LHCN-M2 (cell line): Measurements from ENCODE around the gene KRTAP1-1. TPM values are rescaled to one million over a fixed set of nuclear protein-coding genes. Genes with fewer than 3 reads are reported as not detected.
"Not testable (repeated sequence)": the region's sequence is repeated elsewhere in the genome, so short reads cannot be mapped to it uniquely, and the experiment has no call there.

Experiments
- DNase-seq: peaks from one replicate; pipeline ENCODE4 v3.0.0-alpha.2; 2012; ENCODE audit warnings: low read depth
- polyA plus RNA-seq: library from polyadenylated mRNA; unstranded; fragments of >200 nt; gene quantifications from one replicate; pipeline ENCODE4 v1.2.1, GENCODE V29; 2012; ENCODE audit warnings: missing spikeins
- total RNA-seq: library from RNA; depleted of rRNA; stranded (reverse); fragments of >200 nt; gene quantifications from 2 replicates; pipeline ENCODE4 v1.2.3, GENCODE V29; 2014; rRNA removed

The KRTAP1-1 gene, protein sequence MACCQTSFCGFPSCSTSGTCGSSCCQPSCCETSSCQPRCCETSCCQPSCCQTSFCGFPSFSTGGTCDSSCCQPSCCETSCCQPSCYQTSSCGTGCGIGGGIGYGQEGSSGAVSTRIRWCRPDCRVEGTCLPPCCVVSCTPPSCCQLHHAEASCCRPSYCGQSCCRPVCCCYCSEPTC
- not detected in 2 replicates for total RNA-seq
- polyA plus RNA-seq, result 0.35 TPM

DNA sequence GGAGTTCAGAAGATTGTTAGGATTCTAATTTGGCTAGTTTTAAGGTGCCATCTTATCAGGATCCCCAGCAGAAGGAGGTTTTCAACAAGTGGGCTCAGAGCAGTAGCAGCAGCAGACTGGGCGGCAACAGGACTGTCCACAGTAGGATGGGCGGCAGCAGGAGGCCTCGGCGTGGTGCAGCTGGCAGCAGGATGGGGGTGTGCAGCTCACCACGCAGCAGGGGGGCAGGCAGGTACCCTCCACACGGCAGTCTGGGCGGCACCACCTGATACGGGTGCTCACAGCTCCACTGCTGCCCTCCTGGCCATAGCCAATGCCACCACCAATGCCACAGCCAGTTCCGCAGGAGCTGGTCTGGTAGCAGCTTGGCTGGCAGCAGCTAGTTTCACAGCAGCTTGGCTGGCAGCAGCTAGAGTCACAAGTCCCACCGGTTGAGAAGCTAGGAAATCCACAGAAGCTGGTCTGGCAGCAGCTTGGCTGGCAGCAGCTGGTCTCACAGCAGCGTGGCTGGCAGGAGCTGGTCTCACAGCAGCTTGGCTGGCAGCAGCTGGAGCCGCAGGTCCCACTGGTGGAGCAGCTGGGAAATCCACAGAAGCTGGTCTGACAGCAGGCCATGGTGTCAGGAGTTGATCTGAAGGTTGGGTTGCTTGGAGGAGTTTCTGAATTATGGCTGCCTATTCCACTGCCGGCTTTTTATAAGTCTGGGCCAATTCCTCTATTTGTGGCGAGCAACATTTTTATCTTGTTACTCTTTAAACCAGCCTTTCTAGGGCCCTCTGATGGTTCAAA is at the start of gene KRTAP1-1:
Gene KRTAP1-1 (minus strand): TSS at position 668 of the 789 bp plus-strand sequence. CDS start 53 bp downstream, at position 615.
- peak; percentile 65 for DNase-seq

DNA sequence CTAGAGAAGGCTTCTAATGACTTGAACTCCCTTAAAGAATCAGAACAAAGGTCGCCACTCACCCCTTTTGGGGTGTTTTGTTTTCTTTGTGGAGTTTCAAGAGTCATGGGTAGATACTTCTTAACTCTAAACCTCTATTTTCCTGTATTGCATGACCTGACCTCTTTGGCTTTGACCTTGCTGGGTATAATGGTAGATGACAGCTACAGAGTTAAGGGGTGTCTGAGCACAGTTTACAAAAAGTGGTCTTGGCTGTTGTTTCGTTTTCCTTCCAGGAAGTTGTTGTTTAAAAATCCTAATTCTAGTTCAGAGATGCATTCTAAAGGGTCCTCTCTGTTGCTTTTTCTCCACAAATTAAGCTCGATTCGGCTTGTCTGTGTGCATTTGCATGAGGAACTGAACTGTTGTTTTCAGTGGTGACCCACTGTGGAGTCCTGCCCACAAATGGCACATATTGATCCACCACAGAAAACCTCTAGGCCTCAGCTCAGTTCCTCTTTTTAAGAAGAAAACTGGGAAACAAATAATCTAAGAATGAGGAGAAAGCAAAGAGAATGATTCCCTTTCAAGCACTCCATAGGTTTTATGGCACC is 47.6 kb upstream of the KRTAP1-1 start:
- not testable (repeated sequence) for DNase-seq

DNA sequence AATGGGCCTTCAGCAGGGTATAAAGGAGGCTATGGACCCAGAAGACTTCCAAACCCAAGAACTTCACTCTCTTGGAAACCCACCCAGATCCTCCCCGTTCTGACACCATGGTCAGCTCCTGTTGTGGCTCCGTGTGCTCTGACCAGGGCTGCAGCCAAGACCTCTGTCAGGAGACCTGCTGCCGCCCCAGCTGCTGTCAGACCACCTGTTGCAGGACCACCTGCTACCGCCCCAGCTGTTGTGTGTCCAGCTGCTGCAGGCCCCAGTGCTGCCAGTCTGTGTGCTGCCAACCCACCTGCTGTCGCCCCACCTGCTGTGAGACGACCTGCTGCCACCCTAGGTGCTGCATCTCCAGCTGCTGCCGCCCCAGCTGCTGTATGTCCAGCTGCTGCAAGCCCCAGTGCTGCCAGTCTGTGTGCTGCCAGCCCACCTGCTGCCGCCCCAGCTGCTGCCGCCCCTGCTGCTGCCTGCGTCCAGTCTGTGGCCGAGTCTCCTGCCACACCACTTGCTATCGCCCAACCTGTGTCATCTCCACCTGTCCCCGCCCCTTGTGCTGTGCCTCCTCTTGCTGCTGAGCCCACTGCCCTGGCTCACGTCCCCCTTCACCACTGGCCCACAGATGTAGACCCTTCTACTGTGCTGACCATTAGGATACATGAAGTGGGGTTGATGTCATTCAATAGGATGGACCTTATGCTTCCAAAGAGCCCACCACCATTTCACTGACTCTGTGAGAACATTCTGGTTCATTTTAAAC is 43.0 kb upstream of the KRTAP1-1 start, which contains the start of gene KRTAP4-7:
Gene KRTAP4-7 (plus strand): TSS at position 51 of the 757 bp plus-strand sequence. CDS start 57 bp downstream, at position 108.
- peak; percentile 37 for DNase-seq

DNA sequence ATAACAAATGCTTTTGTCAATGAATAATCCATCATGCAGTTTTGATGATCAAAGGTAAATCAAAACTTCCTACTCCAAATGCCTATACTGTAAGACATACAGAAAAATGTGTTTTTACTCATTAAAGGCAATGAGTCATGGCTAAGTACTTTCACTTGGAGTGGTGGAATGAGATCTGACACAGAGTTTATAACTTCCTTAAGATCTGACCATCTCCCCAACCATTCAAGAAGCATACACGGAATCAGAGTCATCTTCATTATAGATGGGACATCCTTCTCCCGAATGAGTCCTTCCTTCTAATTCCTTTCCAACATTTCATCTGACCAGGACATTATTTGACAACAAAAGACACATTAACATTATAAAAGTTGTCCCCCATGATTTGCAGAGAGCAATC is 42.2 kb upstream of the KRTAP1-1 start:
- peak; percentile 40 for DNase-seq

DNA sequence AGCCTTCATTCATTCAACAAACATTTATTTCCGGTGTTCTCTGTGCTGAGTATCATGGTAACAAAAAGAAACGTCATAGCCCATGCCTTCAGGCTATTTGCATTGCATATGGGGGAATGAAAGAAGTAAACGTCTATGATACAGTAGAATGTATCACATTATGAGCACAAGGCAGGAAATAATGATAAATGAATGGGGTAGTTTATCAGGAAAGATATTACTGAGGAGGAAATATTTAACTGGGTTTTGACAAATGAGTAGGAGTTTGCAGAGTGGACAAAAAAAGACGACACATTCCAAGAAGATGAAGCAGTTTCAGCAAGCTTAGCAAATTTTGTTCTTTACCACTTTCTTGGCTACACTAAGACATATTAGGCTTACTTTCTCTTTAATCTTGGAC is 41.4 kb upstream of the KRTAP1-1 start:
- DNase-seq, result no peak

DNA sequence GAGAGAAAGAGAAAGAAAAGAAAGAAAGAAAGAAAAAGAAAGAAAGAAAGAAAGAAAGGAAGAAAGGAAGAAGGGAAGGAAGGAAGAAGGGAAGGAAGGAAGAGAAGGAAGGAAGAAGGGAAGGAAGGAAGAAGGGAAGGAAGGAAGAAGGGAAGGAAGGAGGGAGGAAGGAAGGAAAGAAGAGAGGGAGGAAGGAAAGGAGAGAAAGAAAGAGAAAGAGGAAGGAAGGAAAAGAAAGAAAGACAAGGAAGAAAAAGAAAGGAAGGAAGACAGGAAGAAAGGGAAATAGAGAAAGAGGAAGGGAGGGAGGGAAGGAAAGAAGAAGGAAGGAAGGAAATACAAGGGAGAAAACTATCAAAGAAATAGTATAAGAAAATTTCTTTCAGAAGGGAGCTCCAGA is 35.5 kb upstream of the KRTAP1-1 start:
- no peak for DNase-seq

DNA sequence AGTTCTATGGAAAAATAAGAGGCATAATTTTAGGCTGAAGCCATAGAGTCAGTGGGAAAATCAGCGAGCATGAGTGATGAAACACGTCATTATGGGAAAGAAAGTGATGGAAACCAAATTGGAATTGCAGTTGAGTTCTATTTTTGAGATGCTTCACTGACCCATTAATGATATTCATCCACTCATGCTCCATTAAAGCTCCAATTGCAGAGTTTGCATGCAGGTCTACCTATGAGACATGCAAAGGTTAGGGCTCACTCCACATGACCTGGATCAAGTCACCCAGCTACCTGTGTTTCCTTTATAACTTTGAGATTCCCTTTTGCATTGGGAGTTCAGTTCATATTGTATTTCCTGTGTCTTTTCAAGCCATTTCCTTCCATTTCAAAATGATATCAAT is 32.4 kb upstream of the KRTAP1-1 start:
- DNase-seq, result no peak

DNA sequence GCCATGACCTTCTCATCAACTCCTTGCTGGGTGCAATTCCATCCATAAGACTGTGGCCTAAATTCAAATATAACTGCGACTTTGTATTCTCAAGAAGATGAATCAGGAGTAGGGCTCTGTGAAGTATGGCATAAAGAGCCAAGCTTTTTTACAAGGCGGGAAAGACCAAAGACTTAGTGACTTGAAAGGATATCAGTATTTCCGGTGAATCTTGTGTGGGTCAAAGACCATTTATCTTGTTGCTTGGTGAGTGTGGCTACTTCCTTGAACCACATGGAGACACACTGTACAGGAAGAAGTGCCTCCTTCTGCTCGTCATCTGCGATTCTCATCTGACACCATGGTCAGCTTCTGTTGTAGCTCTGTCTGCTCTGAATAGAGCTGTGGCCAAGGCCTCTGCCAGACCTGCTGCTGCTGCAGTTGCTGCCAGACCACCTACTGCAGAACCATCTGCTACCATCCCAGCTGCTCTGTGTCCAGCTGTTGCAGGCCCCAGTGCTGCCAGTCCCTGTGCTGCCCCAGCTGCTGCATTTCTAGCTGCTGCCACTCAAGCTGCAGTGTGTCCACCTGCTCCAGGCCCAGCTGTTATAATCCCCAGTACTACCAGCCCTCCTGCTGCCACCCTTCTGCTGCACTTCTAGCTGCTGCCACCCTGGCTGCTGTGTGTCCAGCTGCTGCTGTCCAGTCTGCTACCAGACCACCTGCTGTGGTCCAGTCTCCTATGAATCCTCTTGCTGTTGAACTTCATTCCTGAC is 30.5 kb upstream of the KRTAP1-1 start:
- DNase-seq, result peak; percentile 96

DNA sequence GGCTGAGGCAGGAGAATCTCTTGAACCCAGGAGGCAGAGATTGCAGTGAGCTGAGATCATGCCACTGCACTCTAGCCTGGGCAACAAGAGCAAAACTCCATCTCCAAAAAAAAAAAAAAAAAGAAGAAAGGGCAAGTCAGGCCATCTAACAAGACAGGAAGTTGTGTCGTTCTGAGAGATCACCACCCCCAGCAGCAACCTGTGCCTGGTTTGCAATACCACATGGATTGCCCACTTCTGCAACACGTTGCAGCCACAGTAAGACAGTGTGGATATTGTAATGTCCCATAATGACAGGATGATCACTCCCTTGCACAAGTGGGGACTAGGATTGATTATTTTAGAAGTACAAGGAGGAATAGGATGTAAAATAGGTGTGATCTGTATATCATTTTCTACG is 27.8 kb upstream of the KRTAP1-1 start:
- no peak for DNase-seq

DNA sequence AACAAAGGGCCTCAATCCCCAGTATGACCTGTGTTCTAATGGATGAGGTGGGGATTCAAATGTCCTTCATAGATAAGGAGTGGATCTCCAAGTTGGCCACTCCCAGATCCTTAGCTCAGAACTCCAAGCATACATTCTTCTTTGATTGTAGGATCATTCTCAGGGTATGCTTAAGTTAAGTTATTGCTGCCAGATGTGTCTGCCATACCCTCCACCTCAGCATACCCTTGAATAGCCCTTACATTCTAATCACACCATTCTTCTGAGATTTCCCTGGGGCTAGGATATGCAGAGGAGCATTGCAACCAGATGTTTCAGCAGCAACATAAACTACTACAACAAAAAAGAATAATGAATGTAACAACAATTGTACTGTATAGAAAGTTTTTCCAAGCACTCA is 26.0 kb upstream of the KRTAP1-1 start:
- no peak for DNase-seq

DNA sequence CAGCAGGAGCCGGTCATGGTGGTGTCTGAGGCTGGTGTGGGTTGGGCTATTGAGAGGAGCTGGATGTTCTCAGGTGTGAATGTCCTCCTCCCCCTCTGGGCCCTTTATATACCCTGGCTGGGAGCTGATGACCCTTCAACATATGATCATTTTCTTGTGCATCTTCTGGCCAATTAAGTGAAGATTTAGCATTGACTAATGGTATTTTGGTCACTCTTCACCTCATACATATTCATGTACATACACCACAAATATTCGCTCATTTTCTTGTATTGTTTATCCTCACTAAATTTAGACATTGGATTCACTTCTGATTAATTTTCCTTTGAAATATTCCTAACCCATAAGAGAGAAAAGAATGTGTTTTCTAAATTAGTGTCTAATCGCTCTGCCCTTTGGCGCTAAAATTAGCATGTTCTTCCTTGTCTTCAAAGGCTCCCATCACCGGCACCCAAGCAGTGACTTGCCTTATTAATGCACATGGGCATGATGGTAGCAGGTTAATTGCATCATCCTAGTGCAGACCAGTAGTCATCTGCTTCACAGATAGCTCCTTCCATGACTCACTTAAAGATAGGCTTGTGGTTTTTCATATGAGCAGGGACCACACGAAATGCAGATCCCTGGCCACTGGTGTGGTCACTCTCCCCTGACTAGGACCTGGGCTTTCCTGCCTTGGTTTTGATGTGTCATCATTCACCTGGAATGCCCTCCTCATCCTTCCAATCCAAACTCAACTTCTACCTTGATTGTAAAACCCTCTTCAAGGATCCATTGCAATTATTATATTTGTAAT is 24.8 kb upstream of the KRTAP1-1 start, which contains the start of gene KRTAP2-4:
Gene KRTAP2-4 (minus strand): TSS at position 51 of the 796 bp plus-strand sequence. CDS start 34 bp downstream, at position 17.
- peak; percentile 90 for DNase-seq

DNA sequence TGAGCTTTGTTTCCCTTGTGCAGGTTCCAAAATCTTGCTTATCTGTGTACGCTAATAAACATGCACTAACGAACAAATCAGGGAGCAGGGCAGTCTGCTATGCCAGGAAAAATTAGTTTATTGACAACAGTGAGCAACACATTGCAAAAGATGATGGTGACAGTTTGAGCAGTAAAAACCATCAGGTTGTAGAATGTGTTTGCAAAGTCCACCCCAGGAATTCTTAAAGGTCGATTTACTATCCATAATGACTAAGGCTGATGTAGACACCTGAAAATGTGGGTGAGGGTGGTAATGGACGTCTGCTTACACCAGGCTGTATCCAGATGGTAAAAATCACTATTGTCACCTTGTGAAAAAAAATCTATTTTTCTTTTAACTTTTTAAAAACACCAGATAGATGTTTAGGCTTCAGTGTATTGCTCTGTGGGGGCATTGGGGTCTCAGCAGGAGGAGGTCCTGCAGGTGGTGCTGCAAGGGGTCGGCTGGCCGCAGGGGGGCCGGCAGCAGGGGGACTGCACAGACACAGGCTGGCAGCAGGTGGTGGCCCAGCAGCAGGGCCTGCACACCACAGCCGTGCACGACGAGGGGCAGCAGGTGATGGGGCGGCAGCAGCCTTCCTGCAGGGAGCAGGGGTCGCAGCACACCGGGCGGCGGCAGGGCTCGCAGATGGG is 23.9 kb upstream of the KRTAP1-1 start:
- not testable (repeated sequence) for DNase-seq

DNA sequence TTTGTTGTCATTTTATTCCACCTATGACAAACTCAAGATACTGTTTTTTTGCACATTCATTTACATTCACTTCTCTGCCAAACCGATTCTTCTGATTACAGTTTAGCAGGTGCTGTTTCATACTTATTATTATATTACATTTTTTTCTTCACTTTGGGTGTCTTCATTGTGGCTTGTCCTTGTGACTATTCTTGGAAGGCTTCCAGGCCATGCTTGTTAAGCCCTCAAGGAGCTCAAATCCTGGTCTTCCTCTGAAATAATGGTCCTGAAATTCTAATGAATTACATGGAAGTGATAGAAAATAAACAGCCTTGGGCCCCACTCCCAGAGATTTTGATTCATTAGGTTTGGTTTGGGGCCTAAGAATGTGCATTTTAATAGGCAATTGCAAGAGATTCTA is 23.1 kb upstream of the KRTAP1-1 start:
- no peak for DNase-seq

DNA sequence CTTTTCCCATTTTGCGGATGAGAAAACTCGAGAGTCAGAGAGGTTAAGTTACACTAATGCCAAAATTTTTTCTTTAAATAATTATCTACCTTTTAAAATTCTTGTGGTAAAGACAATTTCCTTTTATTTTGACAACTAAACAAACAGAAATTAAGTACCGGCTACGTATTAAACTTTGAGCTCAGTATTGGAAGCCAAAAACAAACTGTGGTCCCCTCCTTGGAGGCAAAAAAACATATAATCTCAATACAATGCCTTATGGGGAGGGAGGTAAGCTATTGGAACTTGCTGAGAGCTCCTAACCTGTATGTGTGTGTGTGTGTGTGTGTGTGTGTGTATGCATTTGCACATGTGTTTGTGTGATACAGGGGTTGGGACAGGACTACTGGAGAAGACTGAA is 22.2 kb upstream of the KRTAP1-1 start:
- DNase-seq, result no peak

DNA sequence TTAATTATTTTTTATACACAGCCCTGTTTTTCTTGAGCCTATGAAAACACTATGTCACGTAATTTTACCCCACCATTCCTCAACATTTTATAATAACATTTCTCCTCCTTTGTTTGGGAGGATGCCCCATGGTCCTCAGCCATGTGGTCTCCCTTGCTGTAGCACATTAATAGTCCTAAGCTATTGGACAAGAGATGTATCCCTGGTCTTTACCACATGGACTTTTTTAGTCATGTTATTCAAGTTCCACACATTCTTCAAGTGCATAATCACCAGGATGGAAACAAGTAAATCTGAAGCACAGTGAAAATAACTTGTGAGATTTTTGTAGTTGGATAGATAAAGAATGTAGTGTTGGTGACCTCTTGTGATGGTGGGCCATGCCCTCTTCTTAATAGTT is 20.7 kb upstream of the KRTAP1-1 start:
- DNase-seq, result peak; percentile 96

DNA sequence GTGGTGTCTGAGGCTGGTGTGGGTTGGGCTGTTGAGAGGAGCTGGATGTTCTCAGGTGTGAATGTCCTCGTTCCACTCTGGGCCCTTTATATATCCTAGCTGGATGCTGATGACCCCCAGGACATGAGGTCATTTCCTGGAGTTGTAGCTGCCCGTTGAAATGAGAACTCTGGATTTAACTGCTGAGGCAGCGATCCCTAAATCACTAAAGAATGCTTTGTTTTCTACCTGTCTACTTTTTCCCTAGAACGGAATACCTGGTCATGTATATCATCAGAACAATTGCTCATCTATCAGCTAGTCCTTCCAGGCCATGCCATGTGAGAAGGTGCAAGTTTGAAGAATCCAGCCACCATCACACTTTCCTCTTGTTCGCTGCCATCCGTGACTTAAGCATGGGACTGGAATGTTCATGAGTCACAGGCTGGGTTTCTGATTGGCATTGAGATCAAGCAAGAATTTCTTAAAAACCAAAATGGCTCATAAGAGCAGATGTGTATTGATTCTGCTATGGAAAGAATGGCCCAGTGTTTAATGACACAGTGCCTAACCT is 18.9 kb upstream of the KRTAP1-1 start, which contains the start of gene KRTAP2-3:
Gene KRTAP2-3 (minus strand): TSS at position 63 of the 553 bp plus-strand sequence. CDS start 64 bp downstream, outside the sequence.
- DNase-seq, result peak; percentile 94

DNA sequence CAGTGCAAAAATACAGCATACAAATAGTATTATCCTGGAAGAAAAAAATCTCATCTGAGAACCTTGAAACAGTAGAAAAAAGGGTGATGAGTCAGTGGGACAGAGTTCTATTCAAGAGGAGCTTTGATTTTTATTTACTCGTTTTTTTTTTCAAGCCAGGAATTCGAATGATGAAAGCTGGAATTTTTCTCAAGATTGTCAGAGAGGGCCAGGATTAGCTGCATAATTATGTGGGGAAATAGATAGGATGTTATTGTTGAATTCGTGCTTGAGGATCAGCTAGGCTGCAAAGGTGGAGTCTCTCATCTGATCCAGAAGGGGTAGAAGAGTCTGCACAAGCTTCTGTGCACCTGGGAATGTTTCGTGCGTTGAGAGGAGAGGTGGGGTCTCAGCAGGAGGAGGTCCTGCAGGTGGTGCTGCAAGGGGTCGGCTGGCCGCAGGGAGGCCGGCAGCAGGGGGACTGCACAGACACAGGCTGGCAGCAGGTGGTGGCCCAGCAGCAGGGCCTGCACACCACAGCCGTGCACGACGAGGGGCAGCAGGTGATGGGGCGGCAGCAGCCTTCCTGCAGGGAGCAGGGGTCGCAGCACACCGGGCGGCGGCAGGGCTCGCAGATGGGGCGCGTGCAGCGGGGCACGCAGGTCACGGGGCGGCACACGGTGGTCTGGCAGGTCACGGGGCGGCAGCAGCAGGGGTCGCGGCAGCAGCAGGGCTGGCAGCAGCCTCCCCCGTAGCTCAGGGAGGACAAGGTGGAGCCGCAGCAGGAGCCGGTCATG is 18.2 kb upstream of the KRTAP1-1 start:
- peak; percentile 93 for DNase-seq

DNA sequence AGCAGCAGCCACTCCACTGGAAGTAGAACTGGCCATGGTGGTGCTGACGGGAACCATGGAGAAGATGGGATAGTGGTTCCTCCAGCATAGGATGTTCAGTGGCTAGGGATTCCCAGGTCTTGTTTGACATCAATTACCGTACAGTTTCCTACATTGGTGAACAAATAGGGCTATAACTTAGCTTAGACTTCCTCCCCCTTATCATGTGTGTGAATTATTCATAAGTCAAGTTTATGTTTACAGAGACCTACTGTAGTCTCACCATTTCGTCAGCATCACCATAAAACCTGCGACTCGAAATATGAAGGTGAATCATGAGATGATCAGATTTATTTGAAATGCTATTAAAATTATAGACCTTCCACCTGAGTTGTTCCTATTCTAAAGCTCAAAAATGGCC is 17.5 kb upstream of the KRTAP1-1 start:
- no peak for DNase-seq
